A549 (cell line): Measurements from ENCODE around the gene HOATZ. TPM values are rescaled to one million over a fixed set of nuclear protein-coding genes. Genes with fewer than 3 reads are reported as not detected.

Source experiments
- ATAC-seq, 2 experiments: fragments of 200-7000 bp in 1 of 2; fragments of >200 bp in 1 of 2; cut with Nextera tagmentation in 1 of 2; cut with Tn5 transposase in 1 of 2; 3 replicates each; pipeline versions ENCODE4 v1.8.0 to v1.9.1; 2018 to 2020; ENCODE audit warnings: mild to moderate bottlenecking in 1 of 2, moderate library complexity in 1 of 2
- CTCF ChIA-PET: fragments of 300-600 bp; sonication (Branson Sonifier 250); formaldehyde crosslinking; extraction: SDS; loops from one replicate; lab custom pipeline; 2021; ENCODE audit warnings: antibody characterized with exemption, inconsistent platforms; lab: Yijun Ruan, JAX
- POLR2A ChIA-PET: fragments of 350-600 bp; formaldehyde crosslinking; extraction: SDS; loops from one replicate; lab custom pipeline; 2021; ENCODE audit warnings: antibody characterized with exemption, inconsistent platforms; lab: Yijun Ruan, JAX
- DNase-seq, 2 experiments: peaks; one replicate each; pipeline versions ENCODE4 v3.0.0 to v3.0.0-alpha.2; 2011 to 2016; ENCODE audit warnings: low read depth in 1 of 2, low spot score in 1 of 2
- FAIRE-seq: peaks from 2 replicates; lab custom pipeline; 2011; peaks lifted over from hg19 to GRCh38; lab: Jason Lieb, UNC
- H3K27ac ChIP-seq, 2 experiments: fragments of >200 bp; sonication (Bioruptor Twin); formaldehyde crosslinking; 3 replicates each; pipeline ENCODE4 v1.5.1; 2016 to 2017
- H3K4me1 ChIP-seq: fragments of >200 bp; sonication (Bioruptor Twin); formaldehyde crosslinking; 3 replicates; pipeline ENCODE4 v1.6.1; 2016
- H3K4me2 ChIP-seq: fragments of >200 bp; sonication (Bioruptor Twin); formaldehyde crosslinking; 3 replicates; pipeline ENCODE4 v1.6.1; 2016
- H3K4me3 ChIP-seq: fragments of >200 bp; sonication (Bioruptor Twin); formaldehyde crosslinking; 3 replicates; pipeline ENCODE4 v1.5.1; 2016
- H3K9me3 ChIP-seq: fragments of >200 bp; sonication (Bioruptor Twin); formaldehyde crosslinking; 3 replicates; pipeline ENCODE4 v1.6.1; 2016
- ATOH8 ChIP-seq: fragments of 250-450 bp; sonication (Bioruptor Pico); IDR thresholded peaks from 2 replicates; pipeline ENCODE4 v1.5.0; 2020; ENCODE audit warnings: low read depth, mild to moderate bottlenecking, moderate library complexity
- BHLHE40 ChIP-seq: IDR thresholded peaks from 2 replicates; pipeline ENCODE4 v1.6.1; 2012; ENCODE audit warnings: low read depth, low read length, inconsistent platforms
- CBX8 ChIP-seq: fragments of 200-600 bp; sonication (generic); IDR thresholded peaks from 2 replicates; pipeline ENCODE4 v1.6.1; 2016
- CEBPB ChIP-seq, 2 experiments: fragments of >200 bp in 1 of 2; sonication (Bioruptor Twin) in 1 of 2; formaldehyde crosslinking in 1 of 2; IDR thresholded peaks; 2 replicates each; pipeline ENCODE4 v1.6.1; 2012 to 2016
- CHD4 ChIP-seq: fragments of 200-600 bp; sonication (generic); IDR thresholded peaks from 2 replicates; pipeline ENCODE4 v1.6.1; 2016; ENCODE audit warnings: antibody characterized with exemption, mild to moderate bottlenecking, borderline replicate concordance
- EHMT2 ChIP-seq: fragments of 200-600 bp; sonication (generic); IDR thresholded peaks from 2 replicates; pipeline ENCODE4 v1.6.1; 2016; ENCODE audit warnings: antibody characterized with exemption, low read depth, mild to moderate bottlenecking, moderate library complexity
- ESRRA ChIP-seq: fragments of 150-350 bp; IDR thresholded peaks from 2 replicates; pipeline ENCODE4 v1.6.1; 2014; ENCODE audit warnings: mild to moderate bottlenecking, low read length, borderline replicate concordance
- FOXS1 ChIP-seq: fragments of 250-450 bp; sonication (Bioruptor Pico); IDR thresholded peaks from 2 replicates; pipeline ENCODE4 v1.5.0; 2020; ENCODE audit warnings: mild to moderate bottlenecking, moderate library complexity
- HMGXB4 ChIP-seq: fragments of 250-450 bp; sonication (Bioruptor Pico); IDR thresholded peaks from 2 replicates; pipeline ENCODE4 v1.5.0; 2021; ENCODE audit warnings: mild to moderate bottlenecking, moderate library complexity, borderline replicate concordance
- JUNB ChIP-seq: fragments of >200 bp; sonication (Bioruptor Twin); formaldehyde crosslinking; IDR thresholded peaks from 2 replicates; pipeline ENCODE4 v1.6.1; 2016
- KDM1A ChIP-seq: fragments of 200-600 bp; sonication (generic); IDR thresholded peaks from 2 replicates; pipeline ENCODE4 v1.6.1; 2016; ENCODE audit warnings: low read depth, mild to moderate bottlenecking
- KDM5A ChIP-seq: fragments of 200-600 bp; sonication (generic); IDR thresholded peaks from 2 replicates; pipeline ENCODE4 v1.6.1; 2016; ENCODE audit warnings: antibody characterized with exemption, mild to moderate bottlenecking
- NFE2L2 ChIP-seq: fragments of 150-350 bp; conservative IDR thresholded peaks from 2 replicates; pipeline ENCODE4 v1.6.1; 2014; ENCODE audit warnings: low read length
- NPAS2 ChIP-seq: fragments of 250-450 bp; sonication (Bioruptor Pico); IDR thresholded peaks from 2 replicates; pipeline ENCODE4 v1.8.0; 2022; ENCODE audit warnings: mild to moderate bottlenecking, moderate library complexity, borderline replicate concordance
- POLR2A ChIP-seq: IDR thresholded peaks from 2 replicates; pipeline ENCODE4 v1.6.1; 2012; ENCODE audit warnings: mild to moderate bottlenecking, low read length
- POLR2AphosphoS2 ChIP-seq: conservative IDR thresholded peaks from 2 replicates; pipeline ENCODE4 v1.6.1; 2012; ENCODE audit warnings: low read length, improper control_type of control experiment, inconsistent platforms
- RAD21 ChIP-seq, 2 experiments: fragments of >200 bp in 1 of 2; sonication (Bioruptor Twin) in 1 of 2; formaldehyde crosslinking in 1 of 2; IDR thresholded peaks in 1 of 2; conservative IDR thresholded peaks in 1 of 2; 2 replicates in 1 of 2; 3 replicates in 1 of 2; pipeline ENCODE4 v1.6.1; 2012 to 2018; ENCODE audit warnings: inconsistent platforms in 1 of 2
- RFX5 ChIP-seq: fragments of 450-650 bp; IDR thresholded peaks from 2 replicates; pipeline ENCODE4 v1.7.1; 2014; ENCODE audit warnings: antibody characterized with exemption, mild to moderate bottlenecking, moderate library complexity
- RNF2 ChIP-seq: fragments of 200-600 bp; sonication (generic); IDR thresholded peaks from 2 replicates; pipeline ENCODE4 v1.6.1; 2016; ENCODE audit warnings: low read depth, mild to moderate bottlenecking, antibody characterized with exemption, moderate library complexity, borderline replicate concordance
- SMC3 ChIP-seq: fragments of >200 bp; sonication (Bioruptor Twin); formaldehyde crosslinking; IDR thresholded peaks from 3 replicates; pipeline ENCODE4 v1.6.1; 2018; ENCODE audit warnings: inconsistent platforms
- ZFP36 ChIP-seq: fragments of 450-650 bp; IDR thresholded peaks from 2 replicates; pipeline ENCODE4 v1.6.1; 2014; ENCODE audit warnings: borderline replicate concordance; ENCODE audit not compliant: partially characterized antibody
- ZSCAN20 ChIP-seq: fragments of 250-450 bp; sonication (Bioruptor Pico); IDR thresholded peaks from 2 replicates; pipeline ENCODE4 v1.8.0; 2022; ENCODE audit warnings: mild to moderate bottlenecking, moderate library complexity
- WGBS: methylation state at CpG from one replicate; pipeline ENCODE4 v1.1.6; 2017; ENCODE audit errors: missing lambda C conversion rate; 5-methylcytosine and 5-hydroxymethylcytosine counted together
- polyA plus RNA-seq, 4 experiments: library from polyadenylated mRNA; depleted of rRNA in 3 of 4; stranded (reverse); fragments of >200 nt; fragmentation: RNase III in 1 of 4; extraction: RNeasy Plus Mini Kit Qiagen cat#74134 plus additional on column Dnase treatment in 1 of 4; gene quantifications; 2 replicates in 3 of 4; 3 replicates in 1 of 4; pipeline ENCODE4 v1.2.3, GENCODE V29; 2011 to 2017
- TF ChIP-seq, protein P1 (sequence below): IDR thresholded peaks from 2 replicates; pipeline ENCODE4 v1.6.1; 2012
- TF ChIP-seq, protein P2 (sequence below): fragments of >200 bp; sonication (Bioruptor Twin); formaldehyde crosslinking; IDR thresholded peaks from 2 replicates; pipeline ENCODE4 v1.6.1; 2016

Gene HOATZ
- polyA plus RNA-seq, 2 of the 4 experiments (the other 2 are of a cell fraction): not detected

- TF ChIP-seq ZSCAN20 (CRISPR knock-in tag) (no peak), CHD4 (no peak), HMGXB4 (CRISPR knock-in tag) (no peak)
Measured at GRCh38 chr11:111490496-111490895, 24.1 kb upstream of the HOATZ start (continued).

- no peak for FAIRE-seq
- TF ChIP-seq FOXS1 (CRISPR knock-in tag) (no peak), ESRRA (no peak), RNF2 (no peak), KDM5A (no peak), CEBPB (IDR thresholded peaks at IDR 0.05) (no peak), JUNB (no peak), HMGXB4 (CRISPR knock-in tag) (no peak), KDM1A (no peak), NFE2L2 (no peak), EHMT2 (no peak), RFX5 (no peak)
- TF ChIP-seq, protein P1, sequence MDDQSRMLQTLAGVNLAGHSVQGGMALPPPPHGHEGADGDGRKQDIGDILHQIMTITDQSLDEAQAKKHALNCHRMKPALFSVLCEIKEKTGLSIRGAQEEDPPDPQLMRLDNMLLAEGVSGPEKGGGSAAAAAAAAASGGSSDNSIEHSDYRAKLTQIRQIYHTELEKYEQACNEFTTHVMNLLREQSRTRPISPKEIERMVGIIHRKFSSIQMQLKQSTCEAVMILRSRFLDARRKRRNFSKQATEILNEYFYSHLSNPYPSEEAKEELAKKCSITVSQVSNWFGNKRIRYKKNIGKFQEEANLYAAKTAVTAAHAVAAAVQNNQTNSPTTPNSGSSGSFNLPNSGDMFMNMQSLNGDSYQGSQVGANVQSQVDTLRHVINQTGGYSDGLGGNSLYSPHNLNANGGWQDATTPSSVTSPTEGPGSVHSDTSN: no peak
- TF ChIP-seq, all 56 proteins: peak for 0
- ChIA-PET CTCF (interaction anchor here (1.6 kb wide), 1 partner anchor 15 kb away, joined by 5 read pairs; no protein-coding TSS in a partner anchor), POLR2A (no interaction called here)
- no peak for ATAC-seq
- Histone ChIP-seq H3K27ac (no peak overlapping the region), H3K4me1 (no peaks in the 10 kb centered on the region), H3K4me2 (no peak overlapping the region), H3K4me3 (no peak overlapping the region), H3K9me3 (no peaks in the 10 kb centered on the region)
- 44% methylated on average over 1 of the region's 1 CpG for WGBS
- DNase-seq: no peak
Measured at GRCh38 chr11:111494040-111494439, 20.5 kb upstream of the HOATZ start.

DNA sequence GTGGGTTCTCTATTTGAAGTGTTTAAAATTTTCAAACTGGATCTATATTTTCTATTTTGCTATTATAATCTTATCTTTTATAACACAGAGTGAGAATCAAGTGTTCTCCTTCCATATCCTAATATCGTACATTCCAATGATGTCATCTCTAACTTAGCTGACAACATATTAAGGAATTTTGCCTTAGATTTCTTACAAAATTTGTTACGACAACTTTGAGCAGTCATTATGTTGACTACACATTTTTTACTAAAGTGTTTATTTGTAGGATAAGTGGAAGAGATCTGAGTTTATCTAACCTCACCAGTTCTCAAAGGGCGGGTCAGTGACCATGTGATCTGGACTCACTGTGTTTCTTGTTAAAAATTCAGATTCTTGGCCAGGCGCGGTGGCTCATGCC is 15.1 kb upstream of the HOATZ start:
- DNase-seq (no peak), ATAC-seq (no peak), FAIRE-seq (no peak)
- TF ChIP-seq SMC3: no peak
- no peak for TF ChIP-seq CEBPB (IDR thresholded peaks at IDR 0.05)
- TF ChIP-seq, protein P2, sequence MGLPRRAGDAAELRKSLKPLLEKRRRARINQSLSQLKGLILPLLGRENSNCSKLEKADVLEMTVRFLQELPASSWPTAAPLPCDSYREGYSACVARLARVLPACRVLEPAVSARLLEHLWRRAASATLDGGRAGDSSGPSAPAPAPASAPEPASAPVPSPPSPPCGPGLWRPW: no peak
- no peak for TF ChIP-seq POLR2AphosphoS2
- no peak for TF ChIP-seq ATOH8 (CRISPR knock-in tag)
- TF ChIP-seq POLR2A: no peak
- TF ChIP-seq ZFP36: no peak
- no peak for TF ChIP-seq NPAS2 (CRISPR knock-in tag)
- TF ChIP-seq ESRRA: no peak
- TF ChIP-seq RAD21 (conservative IDR thresholded peaks at IDR 0.05 in 1 of 2, IDR thresholded peaks at IDR 0.05 in 1 of 2): no peak
- TF ChIP-seq BHLHE40: no peak
- no peak for TF ChIP-seq EHMT2
- TF ChIP-seq CBX8: no peak
- no peak overlapping the region for H3K4me2 ChIP-seq
- no peaks in the 10 kb centered on the region for H3K9me3 ChIP-seq
- no peaks in the 10 kb centered on the region for H3K4me1 ChIP-seq
- POLR2A ChIA-PET: no interaction called here
- no peak overlapping the region for H3K4me3 ChIP-seq
- CTCF ChIA-PET: no interaction called here
- 95% methylated on average over 5 of the region's 5 CpGs for WGBS
- no peak overlapping the region for H3K27ac ChIP-seq
